KMS-11 (cell line): ENCODE data around the gene MIPOL1.
"Not testable (repeated sequence)": the region's sequence is repeated elsewhere in the genome, so short reads cannot be mapped to it uniquely, and the experiment has no call there.

Experiments used
- H2AFZ ChIP-seq: fragments of 200-600 bp; sonication (generic); 2 replicates; pipeline ENCODE4 v1.6.1; 2016; ENCODE audit warnings: antibody characterized with exemption, mixed run types, low read depth
- H3K27ac ChIP-seq: fragments of 200-600 bp; sonication (generic); 2 replicates; pipeline ENCODE4 v1.6.1; 2016; ENCODE audit warnings: mild to moderate bottlenecking, mixed run types
- H3K27me3 ChIP-seq: fragments of 200-600 bp; sonication (generic); 2 replicates; pipeline ENCODE4 v1.6.1; 2017; ENCODE audit warnings: mild to moderate bottlenecking, low read depth, mixed run types, moderate library complexity; ENCODE audit not compliant: insufficient read depth
- H3K36me3 ChIP-seq: fragments of 200-600 bp; sonication (generic); 2 replicates; pipeline ENCODE4 v1.6.1; 2017; ENCODE audit warnings: mild to moderate bottlenecking, mixed run types; ENCODE audit not compliant: insufficient read depth
- H3K4me1 ChIP-seq: fragments of 200-600 bp; sonication (generic); 2 replicates; pipeline ENCODE4 v1.6.1; 2016; ENCODE audit warnings: mild to moderate bottlenecking, low read depth, mixed run types; ENCODE audit not compliant: poor library complexity, severe bottlenecking
- H3K4me2 ChIP-seq: fragments of 200-600 bp; sonication (generic); 2 replicates; pipeline ENCODE4 v1.7.0; 2016; ENCODE audit warnings: mild to moderate bottlenecking, mixed run types
- H3K4me3 ChIP-seq: fragments of 200-600 bp; sonication (generic); IDR thresholded peaks from 2 replicates; pipeline ENCODE4 v1.6.1; 2017; ENCODE audit warnings: low read depth, low read length, mixed read lengths; ENCODE audit not compliant: insufficient read depth
- H3K79me2 ChIP-seq: fragments of 200-600 bp; sonication (generic); 2 replicates; pipeline ENCODE4 v1.6.1; 2016; ENCODE audit warnings: low read depth, mixed run types; ENCODE audit not compliant: insufficient read depth
- H3K9ac ChIP-seq: fragments of 200-600 bp; sonication (generic); 2 replicates; pipeline ENCODE4 v1.6.1; 2016; ENCODE audit warnings: mild to moderate bottlenecking, mixed run types
- H4K20me1 ChIP-seq: fragments of 200-600 bp; sonication (generic); 2 replicates; pipeline ENCODE4 v1.6.1; 2016; ENCODE audit warnings: mild to moderate bottlenecking, mixed run types; ENCODE audit not compliant: insufficient read depth
- CTCF ChIP-seq: fragments of 200-600 bp; sonication (generic); conservative IDR thresholded peaks from 2 replicates; pipeline ENCODE4 v1.6.1; 2017; ENCODE audit warnings: low read depth, mild to moderate bottlenecking, antibody characterized with exemption, low read length, moderate library complexity, mixed read lengths

Gene MIPOL1

GRCh38 chr14:37284760-37285159 is 87.0 kb downstream of the MIPOL1 start:
- H3K79me2 ChIP-seq = no peaks in the 10 kb centered on the region
- H3K27me3 ChIP-seq = no peaks in the 10 kb centered on the region
- no peak overlapping the region for H3K4me2 ChIP-seq
- no peak overlapping the region for H2AFZ ChIP-seq
- H3K27ac ChIP-seq = no peak overlapping the region
- no peaks in the 10 kb centered on the region for H3K36me3 ChIP-seq
- no peaks in the 10 kb centered on the region for H4K20me1 ChIP-seq
- H3K4me3 ChIP-seq = no peak overlapping the region
- no peaks in the 10 kb centered on the region for H3K4me1 ChIP-seq
- no peak overlapping the region for H3K9ac ChIP-seq
- TF ChIP-seq CTCF = no peak

GRCh38 chr14:37285220-37285619 is 87.5 kb downstream of the MIPOL1 start:
- no peak overlapping the region for H3K27ac ChIP-seq
- no peak overlapping the region for H3K4me2 ChIP-seq
- TF ChIP-seq CTCF = no peak
- no peaks in the 10 kb centered on the region for H3K36me3 ChIP-seq
- H2AFZ ChIP-seq = no peak overlapping the region
- H3K9ac ChIP-seq = no peak overlapping the region
- no peaks in the 10 kb centered on the region for H3K79me2 ChIP-seq
- H4K20me1 ChIP-seq = no peaks in the 10 kb centered on the region
- H3K27me3 ChIP-seq = no peaks in the 10 kb centered on the region
- no peak overlapping the region for H3K4me3 ChIP-seq
- H3K4me1 ChIP-seq = no peaks in the 10 kb centered on the region

- Histone ChIP-seq H3K27ac (no peak overlapping the region), H4K20me1 (no peaks in the 10 kb centered on the region), H3K4me3 (no peak overlapping the region), H2AFZ (no peak overlapping the region), H3K27me3 (no peaks in the 10 kb centered on the region), H3K36me3 (no peaks in the 10 kb centered on the region), H3K9ac (no peak overlapping the region), H3K79me2 (no peaks in the 10 kb centered on the region), H3K4me1 (no peaks in the 10 kb centered on the region), H3K4me2 (no peak overlapping the region)
- TF ChIP-seq CTCF = no peak
Measured at GRCh38 chr14:37289688-37290087, 92.0 kb downstream of the MIPOL1 start.

GRCh38 chr14:37295262-37295661 is 97.5 kb downstream of the MIPOL1 start:
- H3K79me2 ChIP-seq, H3K36me3 ChIP-seq, H3K27me3 ChIP-seq, H2AFZ ChIP-seq, H4K20me1 ChIP-seq, H3K27ac ChIP-seq, H3K4me3 ChIP-seq, H3K9ac ChIP-seq, H3K4me1 ChIP-seq, H3K4me2 ChIP-seq: not testable (repeated sequence)

- H3K27ac ChIP-seq = no peak overlapping the region
- H3K79me2 ChIP-seq = no peaks in the 10 kb centered on the region
- no peaks in the 10 kb centered on the region for H4K20me1 ChIP-seq
- H3K4me1 ChIP-seq = no peaks in the 10 kb centered on the region
- no peaks in the 10 kb centered on the region for H3K27me3 ChIP-seq
- TF ChIP-seq CTCF = no peak
- no peak overlapping the region for H3K4me3 ChIP-seq
- H3K9ac ChIP-seq = no peak overlapping the region
- no peak overlapping the region for H3K4me2 ChIP-seq
- no peak overlapping the region for H2AFZ ChIP-seq
- no peaks in the 10 kb centered on the region for H3K36me3 ChIP-seq
Measured at GRCh38 chr14:37311252-37311651, 113.5 kb downstream of the MIPOL1 start.
